K562 (cell line): ENCODE measurements around the gene SVOP. TPM values are rescaled to one million over a fixed set of nuclear protein-coding genes. Genes with fewer than 3 reads are reported as not detected.

Experiments
- ATAC-seq: fragments of 200-7000 bp; cut with Tn5 transposase; 3 replicates; pipeline ENCODE4 v1.9.1; 2020; ENCODE audit warnings: moderate library complexity
- BruUV-seq: library from RNA; stranded (reverse); fragments of 400-500 nt; replicated peaks from 2 replicates; lab custom pipeline; 2021; lab: Mats Ljungman, UMichigan
- CTCF ChIA-PET: fragments of 300-600 bp; formaldehyde crosslinking; extraction: SDS; loops from one replicate; lab custom pipeline; 2021; ENCODE audit warnings: low intra/inter-chr PET ratio; lab: Yijun Ruan, JAX
- POLR2A ChIA-PET: fragments of 300-600, 350-650 bp; sonication (Branson Sonifier 250); formaldehyde crosslinking; extraction: SDS; loops from one replicate; lab custom pipeline; 2021; ENCODE audit warnings: antibody characterized with exemption, inconsistent platforms; lab: Yijun Ruan, JAX
- DNase-seq, 4 experiments: peaks; one replicate each; pipeline versions ENCODE4 v3.0.0 to v3.0.0-alpha.2; 2011 to 2018; ENCODE audit warnings: low spot score in 3 of 4, mixed read lengths in 3 of 4; ENCODE audit errors: extremely low read depth in 1 of 4
- FAIRE-seq: peaks from 2 replicates; lab custom pipeline; 2011; peaks lifted over from hg19 to GRCh38; lab: Jason Lieb, UNC
- H2AFZ ChIP-seq: 2 replicates; pipeline ENCODE4 v1.6.0; 2011; ENCODE audit warnings: low read depth, low read length, control low read depth, inconsistent platforms
- H3K27ac ChIP-seq: fragments of 200-600 bp; 3 replicates; pipeline ENCODE4 v1.8.0; 2011; ENCODE audit warnings: low read depth, mild to moderate bottlenecking, control low read depth, inconsistent platforms, low read length, moderate library complexity, mixed read lengths; ENCODE audit errors: extremely low read depth
- H3K27me3 ChIP-seq, 2 experiments: fragments of 300-600 bp in 1 of 2; 2 replicates in 1 of 2; 3 replicates in 1 of 2; pipeline versions ENCODE4 v1.6.0 to v1.8.0; 2011; ENCODE audit warnings: inconsistent platforms in 2 of 2, low read length in 2 of 2, mild to moderate bottlenecking in 1 of 2, mixed read lengths in 1 of 2, moderate library complexity in 1 of 2; ENCODE audit not compliant: control insufficient read depth in 2 of 2, insufficient read depth in 2 of 2
- H3K36me3 ChIP-seq: fragments of 300-600 bp; 3 replicates; pipeline ENCODE4 v1.8.0; 2011; ENCODE audit warnings: mild to moderate bottlenecking, low read length, inconsistent platforms; ENCODE audit not compliant: control insufficient read depth, insufficient read depth
- H3K4me1 ChIP-seq, 2 experiments: fragments of 200-600 bp in 1 of 2; replicated peaks in 1 of 2; 2 replicates in 1 of 2; 3 replicates in 1 of 2; pipeline versions ENCODE4 v1.5.1 to v1.8.0; 2011; ENCODE audit warnings: inconsistent platforms in 2 of 2, low read length in 2 of 2, mild to moderate bottlenecking in 1 of 2, mixed read lengths in 1 of 2, moderate library complexity in 1 of 2; ENCODE audit not compliant: control insufficient read depth in 2 of 2, insufficient read depth in 2 of 2
- H3K4me2 ChIP-seq: 2 replicates; pipeline ENCODE4 v1.6.1; 2011; ENCODE audit warnings: low read length, control low read depth, inconsistent platforms, mixed read lengths; ENCODE audit not compliant: insufficient read depth
- H3K4me3 ChIP-seq: fragments of 200-600 bp; sonication (generic), shearing (Covaris generic); 2 replicates; pipeline ENCODE4 v1.5.1; 2016; ENCODE audit warnings: control low read depth, inconsistent platforms
- H3K79me2 ChIP-seq: fragments of 200-600 bp; 3 replicates; pipeline ENCODE4 v1.8.0; 2011; ENCODE audit warnings: low read length, inconsistent platforms; ENCODE audit not compliant: control insufficient read depth, insufficient read depth
- H3K9ac ChIP-seq, 2 experiments: 2 replicates each; pipeline versions ENCODE4 v1.6.0 to v1.6.1; 2011; ENCODE audit warnings: low read depth in 2 of 2, low read length in 2 of 2, control low read depth in 1 of 2, inconsistent platforms in 1 of 2, mild to moderate bottlenecking in 1 of 2, mixed read lengths in 1 of 2; ENCODE audit not compliant: insufficient read depth in 1 of 2
- H3K9me1 ChIP-seq: one replicate; pipeline ENCODE4 v1.6.0; 2011; ENCODE audit warnings: inconsistent platforms, mild to moderate bottlenecking, low read length, moderate library complexity; ENCODE audit not compliant: control insufficient read depth, insufficient read depth
- H3K9me3 ChIP-seq: replicated peaks from 2 replicates; pipeline ENCODE4 v1.5.1; 2011; ENCODE audit warnings: low read depth, low read length, inconsistent platforms; ENCODE audit not compliant: control insufficient read depth, insufficient read depth
- H4K20me1 ChIP-seq: replicated peaks from 2 replicates; pipeline ENCODE4 v1.6.1; 2011; ENCODE audit warnings: low read length, inconsistent platforms, mixed read lengths; ENCODE audit not compliant: control insufficient read depth, insufficient read depth
- ASH1L ChIP-seq: fragments of 450-650 bp; IDR thresholded peaks from 2 replicates; pipeline ENCODE4 v1.6.1; 2018; ENCODE audit warnings: borderline replicate concordance, mild to moderate bottlenecking, low read depth; ENCODE audit not compliant: partially characterized antibody
- ATF6 ChIP-seq: sonication (generic); formaldehyde crosslinking; IDR thresholded peaks from 2 replicates; pipeline ENCODE4 v1.4.0; 2020; ENCODE audit warnings: mild to moderate bottlenecking, missing genetic modification reagents
- CEBPG ChIP-seq, 3 experiments: fragments of 200-800 bp in 1 of 3; sonication (Bioruptor generic) in 1 of 3; sonication (generic) in 1 of 3; formaldehyde crosslinking in 1 of 3; IDR thresholded peaks in 2 of 3; conservative IDR thresholded peaks in 1 of 3; 2 replicates each; pipeline versions ENCODE4 v1.6.1 to v1.8.0; 2016 to 2022; ENCODE audit warnings: missing compliant biosample characterization in 2 of 3, missing genetic modification characterization in 2 of 3, mild to moderate bottlenecking in 1 of 3, missing genetic modification reagents in 1 of 3
- CTBP1 ChIP-seq: fragments of 450-650 bp; IDR thresholded peaks from 2 replicates; pipeline ENCODE4 v1.6.1; 2016; ENCODE audit warnings: borderline replicate concordance
- E2F3 ChIP-seq: fragments of 250-450 bp; sonication (Bioruptor Pico); IDR thresholded peaks from 2 replicates; pipeline ENCODE4 v1.4.0; 2020; ENCODE audit warnings: mild to moderate bottlenecking
- HEY1 ChIP-seq: fragments of 250-450 bp; sonication (Bioruptor Pico); IDR thresholded peaks from 2 replicates; pipeline ENCODE4 v1.5.0; 2020; ENCODE audit warnings: mild to moderate bottlenecking, moderate library complexity, borderline replicate concordance
- MEIS2 ChIP-seq: fragments of 450-650 bp; IDR thresholded peaks from 2 replicates; pipeline ENCODE4 v1.6.1; 2014; ENCODE audit warnings: mild to moderate bottlenecking; ENCODE audit not compliant: partially characterized antibody
- NR4A1 ChIP-seq, 2 experiments: fragments of 250-450 bp in 1 of 2; fragments of 450-650 bp in 1 of 2; sonication (Bioruptor Pico) in 1 of 2; IDR thresholded peaks; 2 replicates each; pipeline versions ENCODE4 v1.4.0 to v1.6.1; 2016 to 2020; ENCODE audit warnings: mild to moderate bottlenecking in 2 of 2, missing compliant biosample characterization in 1 of 2, missing genetic modification characterization in 1 of 2, moderate library complexity in 1 of 2
- SMARCA4 ChIP-seq: fragments of 450-650 bp; IDR thresholded peaks from 2 replicates; pipeline ENCODE4 v1.6.1; 2016
- TCF7L2 ChIP-seq: fragments of 150-350 bp; IDR thresholded peaks from 2 replicates; pipeline ENCODE4 v1.6.1; 2016; ENCODE audit warnings: low read depth, mild to moderate bottlenecking, low read length, moderate library complexity
- ZNF124 ChIP-seq: sonication (generic); formaldehyde crosslinking; IDR thresholded peaks from 2 replicates; pipeline ENCODE4 v1.8.1; 2022; ENCODE audit warnings: missing genetic modification reagents
- ZNF134 ChIP-seq: fragments of 250-450 bp; sonication (Bioruptor Pico); conservative IDR thresholded peaks from 2 replicates; pipeline ENCODE4 v1.4.0; 2020
- ZNF79 ChIP-seq: fragments of 250-450 bp; sonication (Bioruptor Pico); IDR thresholded peaks from 2 replicates; pipeline ENCODE4 v1.4.0; 2020; ENCODE audit warnings: low read depth, mild to moderate bottlenecking, moderate library complexity
- WGBS: fragments of 100-300 bp; shearing (Covaris generic); methylation state at CpG from one replicate; pipeline ENCODE4 v1.1.6; 2016; ENCODE audit warnings: low coverage, mixed read lengths; ENCODE audit not compliant: insufficient coverage; ENCODE audit errors: missing lambda C conversion rate; 5-methylcytosine and 5-hydroxymethylcytosine counted together
- in situ Hi-C: fragments of 300-500 bp; cut with MboI; formaldehyde crosslinking; loops from 4 replicates; pipeline ENCODE4 v1.15.0; 2018; ENCODE audit warnings: inconsistent platforms, mixed read lengths
- intact Hi-C: fragments of 100-400 bp; cut with micrococcal nuclease; formaldehyde crosslinking; loops from 2 replicates; pipeline ENCODE4 v1.14.2; 2022
- polyA plus RNA-seq, 8 experiments: library from polyadenylated mRNA; depleted of rRNA in 4 of 8; stranded (reverse) in 5 of 8; unstranded in 3 of 8; fragments of >200 nt; fragmentation: Nextera tagmentation in 2 of 8; fragmentation: Illumina TruSeq in 1 of 8; extraction: Ambion mirVana in 2 of 8; extraction: Trizol in 1 of 8; gene quantifications; 2 replicates each; pipeline versions ENCODE4 v1.2.1 to v1.2.3, GENCODE V29; 2011 to 2014; ENCODE audit warnings: inconsistent platforms in 1 of 8, missing spikeins in 1 of 8
- total RNA-seq, 7 experiments: library from RNA; depleted of rRNA in 6 of 7; stranded (reverse); fragments of >200 nt in 6 of 7; fragmentation: Illumina TruSeq in 2 of 7; extraction: Trizol in 2 of 7; gene quantifications; 2 replicates each; pipeline versions ENCODE4 v1.2.1 to v1.2.3, GENCODE V29; 2011 to 2021; ENCODE audit warnings: low replicate concordance in 1 of 7
- TF ChIP-seq, protein P1 (sequence below): sonication (generic); formaldehyde crosslinking; IDR thresholded peaks from 2 replicates; pipeline ENCODE4 v1.8.0; 2022; ENCODE audit warnings: missing genetic modification reagents, mild to moderate bottlenecking, moderate library complexity, borderline replicate concordance
- TF ChIP-seq, protein P2 (sequence below): sonication (generic); formaldehyde crosslinking; IDR thresholded peaks from 2 replicates; pipeline ENCODE4 v1.8.0; 2023; ENCODE audit warnings: mild to moderate bottlenecking, missing genetic modification reagents

SVOP gene
- total and polyA plus RNA-seq, 9 of the 15 experiments (the other 6 are each of a cell fraction or from before 2014, with no cell fraction given), result 0.01 to 0.09 (median 0.06) TPM; not detected in 1

- no peak overlapping the region for H3K9ac ChIP-seq
- H3K9me3 ChIP-seq, result no peaks in the 10 kb centered on the region
- ATAC-seq, result no peak
- H3K27ac ChIP-seq, result no peak overlapping the region
- H3K79me2 ChIP-seq, result no peaks in the 10 kb centered on the region
- H3K9me1 ChIP-seq, result no peaks in the 10 kb centered on the region
- peaks cover 16% of the 10 kb centered on the region; the same call in 2 of the 3 replicates for H3K36me3 ChIP-seq
- DNase-seq, result no peak
- no peak overlapping the region for H3K4me2 ChIP-seq
- ChIA-PET CTCF (interaction anchor here (0.5 kb wide), 1 partner anchor 269 kb away, joined by 3 read pairs; no protein-coding TSS in a partner anchor), POLR2A (interaction anchor here (1.5 kb wide), 1 partner anchor 12 kb away, joined by 4 read pairs; no protein-coding TSS in a partner anchor)
- H3K4me1 ChIP-seq, result no peaks in the 10 kb centered on the region
- intact Hi-C loops (no loop called here), in situ Hi-C loops (no loop called here)
- no peaks in the 10 kb centered on the region for H4K20me1 ChIP-seq
- H2AFZ ChIP-seq, result no peak overlapping the region
- FAIRE-seq, result no peak
- BruUV-seq, result no TSS peak
- H3K27me3 ChIP-seq, result no peaks in the 10 kb centered on the region
- no peak for TF ChIP-seq CTBP1
- no peak for TF ChIP-seq CEBPG (CRISPR knock-in tag; IDR thresholded peaks at IDR 0.05)
- no peak for TF ChIP-seq CEBPG (tag; conservative IDR thresholded peaks at IDR 0.05 in 1 of 2, IDR thresholded peaks at IDR 0.05 in 1 of 2)
- no peak for TF ChIP-seq ASH1L
- no peak for TF ChIP-seq HEY1 (CRISPR knock-in tag)
- TF ChIP-seq ZNF134 (CRISPR knock-in tag), result no peak
- no peak for TF ChIP-seq MEIS2
- TF ChIP-seq TCF7L2, result no peak
- no peak for TF ChIP-seq ATF6
- TF ChIP-seq SMARCA4, result no peak
- no peak for TF ChIP-seq E2F3 (CRISPR knock-in tag)
- no peak for TF ChIP-seq ZNF79 (CRISPR knock-in tag)
- no peak for TF ChIP-seq NR4A1 (CRISPR knock-in tag; IDR thresholded peaks at IDR 0.05)
- no peak for TF ChIP-seq NR4A1 (tag; IDR thresholded peaks at IDR 0.05)
- TF ChIP-seq, protein P1, sequence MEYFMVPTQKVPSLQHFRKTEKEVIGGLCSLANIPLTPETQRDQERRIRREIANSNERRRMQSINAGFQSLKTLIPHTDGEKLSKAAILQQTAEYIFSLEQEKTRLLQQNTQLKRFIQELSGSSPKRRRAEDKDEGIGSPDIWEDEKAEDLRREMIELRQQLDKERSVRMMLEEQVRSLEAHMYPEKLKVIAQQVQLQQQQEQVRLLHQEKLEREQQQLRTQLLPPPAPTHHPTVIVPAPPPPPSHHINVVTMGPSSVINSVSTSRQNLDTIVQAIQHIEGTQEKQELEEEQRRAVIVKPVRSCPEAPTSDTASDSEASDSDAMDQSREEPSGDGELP, result no peak
- TF ChIP-seq ZNF124, result no peak
- TF ChIP-seq, protein P2, sequence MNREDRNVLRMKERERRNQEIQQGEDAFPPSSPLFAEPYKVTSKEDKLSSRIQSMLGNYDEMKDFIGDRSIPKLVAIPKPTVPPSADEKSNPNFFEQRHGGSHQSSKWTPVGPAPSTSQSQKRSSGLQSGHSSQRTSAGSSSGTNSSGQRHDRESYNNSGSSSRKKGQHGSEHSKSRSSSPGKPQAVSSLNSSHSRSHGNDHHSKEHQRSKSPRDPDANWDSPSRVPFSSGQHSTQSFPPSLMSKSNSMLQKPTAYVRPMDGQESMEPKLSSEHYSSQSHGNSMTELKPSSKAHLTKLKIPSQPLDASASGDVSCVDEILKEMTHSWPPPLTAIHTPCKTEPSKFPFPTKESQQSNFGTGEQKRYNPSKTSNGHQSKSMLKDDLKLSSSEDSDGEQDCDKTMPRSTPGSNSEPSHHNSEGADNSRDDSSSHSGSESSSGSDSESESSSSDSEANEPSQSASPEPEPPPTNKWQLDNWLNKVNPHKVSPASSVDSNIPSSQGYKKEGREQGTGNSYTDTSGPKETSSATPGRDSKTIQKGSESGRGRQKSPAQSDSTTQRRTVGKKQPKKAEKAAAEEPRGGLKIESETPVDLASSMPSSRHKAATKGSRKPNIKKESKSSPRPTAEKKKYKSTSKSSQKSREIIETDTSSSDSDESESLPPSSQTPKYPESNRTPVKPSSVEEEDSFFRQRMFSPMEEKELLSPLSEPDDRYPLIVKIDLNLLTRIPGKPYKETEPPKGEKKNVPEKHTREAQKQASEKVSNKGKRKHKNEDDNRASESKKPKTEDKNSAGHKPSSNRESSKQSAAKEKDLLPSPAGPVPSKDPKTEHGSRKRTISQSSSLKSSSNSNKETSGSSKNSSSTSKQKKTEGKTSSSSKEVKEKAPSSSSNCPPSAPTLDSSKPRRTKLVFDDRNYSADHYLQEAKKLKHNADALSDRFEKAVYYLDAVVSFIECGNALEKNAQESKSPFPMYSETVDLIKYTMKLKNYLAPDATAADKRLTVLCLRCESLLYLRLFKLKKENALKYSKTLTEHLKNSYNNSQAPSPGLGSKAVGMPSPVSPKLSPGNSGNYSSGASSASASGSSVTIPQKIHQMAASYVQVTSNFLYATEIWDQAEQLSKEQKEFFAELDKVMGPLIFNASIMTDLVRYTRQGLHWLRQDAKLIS, result no peak
- no peak overlapping the region for H3K4me3 ChIP-seq
- WGBS, result 50% methylated on average over 1 of the region's 1 CpG
These were observed 45.0 kb upstream of the SVOP start for GRCh38 chr12:109065853-109066193.
